H1 (cell line): ENCODE measurements around the gene GPT2. TPM values are rescaled to one million over a fixed set of nuclear protein-coding genes. Genes with fewer than 3 reads are reported as not detected.

Source experiments
- polyA plus RNA-seq, 7 experiments: library from polyadenylated mRNA; depleted of rRNA in 3 of 7; stranded (reverse) in 5 of 7; unstranded in 2 of 7; fragments of >200 nt in 5 of 7; fragments of 200-250 nt in 2 of 7; gene quantifications; 1 replicate in 5 of 7; 2 replicates in 1 of 7; 4 replicates in 1 of 7; pipeline versions ENCODE4 v1.2.1 to v1.2.3, GENCODE V29; 2011 to 2013; ENCODE audit warnings: missing spikeins in 2 of 7, mixed read lengths in 2 of 7
- total RNA-seq: library from RNA; stranded (reverse); fragmentation: NEBNext Ultra II Directional; extraction: Animal tissue kit (Norgen Biotek cat#: 25700); gene quantifications from 2 replicates; pipeline ENCODE4 v1.2.1, GENCODE V29; 2021
- TF ChIP-seq, protein P1 (sequence below): IDR thresholded peaks from 2 replicates; pipeline ENCODE4 v1.6.1; 2012; ENCODE audit warnings: inconsistent platforms

GPT2 gene
- total and polyA plus RNA-seq, 2 of the 8 experiments (the other 6 are each of a cell fraction or from before 2014, with no cell fraction given): 71.6 to 94.1 TPM

DNA sequence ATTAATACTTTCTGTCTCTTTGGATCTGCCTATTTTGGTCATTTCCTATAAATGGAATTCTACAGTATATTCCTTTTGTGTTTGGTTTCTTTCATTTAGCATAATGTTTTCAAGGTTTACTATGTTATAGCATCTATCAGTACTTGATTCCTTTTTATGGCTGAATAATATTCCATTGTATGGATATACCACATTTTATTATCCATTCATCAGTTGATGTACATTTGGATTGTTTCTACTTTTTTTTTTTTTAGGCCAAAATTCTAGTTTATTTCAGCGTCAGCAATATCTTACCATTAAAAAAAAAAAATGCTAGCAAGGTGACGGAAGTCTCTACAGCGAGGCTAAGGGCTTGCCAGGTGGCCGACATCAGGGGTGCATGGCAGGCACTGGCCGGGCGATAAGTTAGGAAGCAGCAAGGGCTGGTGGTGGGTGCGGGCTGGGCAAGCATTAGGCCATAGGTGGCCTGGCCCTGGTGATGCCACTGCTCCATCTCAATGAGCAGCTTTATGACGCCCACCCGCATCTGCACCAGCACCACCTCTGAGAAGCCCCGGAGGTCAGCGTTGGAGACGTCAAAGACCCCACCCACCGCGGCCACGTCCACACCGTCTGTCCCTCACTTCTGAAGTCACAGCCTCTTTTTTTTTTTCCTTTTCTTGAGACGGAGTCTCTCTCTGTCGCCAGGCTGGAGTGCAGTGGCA is 41.8 kb upstream of the GPT2 start (continued):
- TF ChIP-seq, protein P1, sequence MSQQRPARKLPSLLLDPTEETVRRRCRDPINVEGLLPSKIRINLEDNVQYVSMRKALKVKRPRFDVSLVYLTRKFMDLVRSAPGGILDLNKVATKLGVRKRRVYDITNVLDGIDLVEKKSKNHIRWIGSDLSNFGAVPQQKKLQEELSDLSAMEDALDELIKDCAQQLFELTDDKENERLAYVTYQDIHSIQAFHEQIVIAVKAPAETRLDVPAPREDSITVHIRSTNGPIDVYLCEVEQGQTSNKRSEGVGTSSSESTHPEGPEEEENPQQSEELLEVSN: no peak
- TF ChIP-seq, all 59 proteins: peak for 0
